NCI-H774 (cell line): Measurements from ENCODE around the gene VDR.

Source experiments
- DNase-seq: peaks from one replicate; lab custom pipeline; 2025; lab: John Stamatoyannopoulos, UW

The VDR gene

DNA sequence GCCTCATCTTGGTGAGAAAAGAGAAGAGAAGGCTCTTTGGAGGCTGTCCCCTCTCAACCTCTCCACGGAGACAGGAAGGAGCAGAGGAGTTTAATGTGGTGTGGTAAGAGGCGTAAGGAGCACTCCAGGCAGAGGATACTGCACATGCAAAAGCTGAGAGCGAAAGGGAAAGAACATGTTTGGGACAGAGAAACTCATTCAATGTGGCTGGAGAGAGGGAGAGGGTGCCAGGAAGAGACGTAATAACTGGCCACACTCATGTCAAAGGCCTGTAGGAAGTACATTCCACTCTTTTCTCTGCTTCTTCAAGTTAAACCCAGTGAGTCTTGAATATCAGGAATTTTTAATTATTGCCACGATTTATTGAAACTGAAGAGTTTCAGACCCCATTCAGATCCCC, 12.0 kb downstream of the VDR start:
- no peak for DNase-seq

GRCh38 chr12:47891356-47891755, 13.4 kb downstream of the VDR start:
- DNase-seq: no peak

DNA sequence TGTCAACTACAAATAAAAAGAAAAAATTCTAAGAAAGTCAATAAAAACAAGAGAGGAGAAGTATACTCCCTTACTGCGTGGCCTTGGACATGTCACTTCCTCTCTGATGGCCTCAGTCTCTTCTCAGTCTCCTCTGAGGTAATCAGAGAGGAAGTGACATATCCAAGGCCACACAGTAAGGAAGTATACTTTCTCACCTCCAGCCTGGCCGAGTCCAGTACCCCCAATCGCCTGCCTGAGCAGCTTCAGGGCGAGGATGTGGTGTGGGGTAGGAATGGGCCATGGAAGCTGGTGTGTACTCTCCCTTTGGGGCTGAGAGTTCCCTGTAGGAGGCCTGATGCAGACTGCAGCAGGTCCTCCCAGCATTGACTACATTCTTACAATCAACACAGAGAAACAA, 15.8 kb downstream of the VDR start:
- no peak for DNase-seq

- no peak for DNase-seq
Observed at GRCh38 chr12:47888153-47888819, 16.5 kb downstream of the VDR start.

GRCh38 chr12:47887529-47887928, 17.3 kb downstream of the VDR start:
- no peak for DNase-seq

GRCh38 chr12:47886510-47887240, 18.1 kb downstream of the VDR start:
- DNase-seq: no peak

DNA sequence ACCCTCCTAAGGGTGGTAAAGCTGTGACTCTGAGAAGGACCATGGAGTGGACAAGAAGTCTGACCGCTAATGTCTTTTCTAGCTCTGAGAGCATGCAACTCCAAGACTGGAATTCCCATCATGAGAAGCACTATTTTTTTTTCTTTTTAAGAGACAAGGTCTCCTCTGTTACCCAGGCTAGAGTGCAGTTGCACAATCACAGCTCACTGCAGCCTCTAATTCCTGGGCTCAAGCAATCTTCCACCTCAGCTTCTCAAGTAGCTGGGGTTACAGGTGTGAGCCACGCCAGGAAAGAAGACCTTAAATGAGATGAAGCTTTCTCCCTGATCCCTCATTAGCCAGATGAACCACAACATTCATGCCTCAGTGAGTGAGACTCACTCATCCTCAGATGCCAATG, 19.2 kb downstream of the VDR start:
- DNase-seq: no peak

DNA sequence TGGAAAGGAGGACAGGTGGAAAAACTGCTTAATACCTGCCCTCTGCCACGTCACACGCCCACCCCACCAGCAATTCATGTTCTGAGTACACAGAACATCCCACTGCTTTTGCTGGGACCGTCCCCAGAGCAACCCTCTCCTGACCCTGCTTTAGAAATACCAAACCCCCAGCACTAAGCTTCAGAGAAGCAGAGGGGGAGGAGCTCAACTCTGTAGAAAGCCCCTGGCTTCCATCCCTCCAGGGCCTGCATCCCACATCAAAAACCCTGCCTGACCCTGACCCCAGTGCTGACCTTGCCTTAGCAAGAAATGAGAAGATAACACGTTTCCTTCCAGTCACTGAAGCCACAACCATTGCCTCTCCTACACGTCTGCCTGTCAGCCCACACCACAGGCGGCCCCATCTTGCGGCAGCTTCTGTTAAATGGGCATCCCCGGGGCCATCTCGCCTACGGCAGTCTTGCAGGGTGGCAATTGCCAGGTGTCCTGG, 19.7 kb downstream of the VDR start:
- DNase-seq: no peak

DNA sequence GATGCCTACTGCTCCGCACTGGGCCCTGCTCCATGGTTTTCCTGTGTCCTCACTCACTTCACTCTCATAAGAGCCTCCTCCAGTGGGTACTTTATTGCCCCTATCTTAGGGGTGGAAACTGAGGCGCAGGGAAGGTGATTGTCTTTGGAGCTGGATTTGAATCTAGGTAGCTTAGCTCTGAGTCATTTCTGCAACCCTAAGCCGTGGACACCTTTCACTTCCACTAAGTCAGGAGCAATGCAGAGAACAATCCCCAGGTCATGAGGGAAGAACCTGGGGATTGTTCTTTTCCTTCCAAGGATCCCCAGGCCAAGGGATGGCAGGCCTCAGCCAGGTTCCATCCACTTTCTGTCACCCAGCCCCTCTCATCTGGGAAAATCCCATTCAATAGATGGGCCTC, 20.3 kb downstream of the VDR start:
- no peak for DNase-seq

DNA sequence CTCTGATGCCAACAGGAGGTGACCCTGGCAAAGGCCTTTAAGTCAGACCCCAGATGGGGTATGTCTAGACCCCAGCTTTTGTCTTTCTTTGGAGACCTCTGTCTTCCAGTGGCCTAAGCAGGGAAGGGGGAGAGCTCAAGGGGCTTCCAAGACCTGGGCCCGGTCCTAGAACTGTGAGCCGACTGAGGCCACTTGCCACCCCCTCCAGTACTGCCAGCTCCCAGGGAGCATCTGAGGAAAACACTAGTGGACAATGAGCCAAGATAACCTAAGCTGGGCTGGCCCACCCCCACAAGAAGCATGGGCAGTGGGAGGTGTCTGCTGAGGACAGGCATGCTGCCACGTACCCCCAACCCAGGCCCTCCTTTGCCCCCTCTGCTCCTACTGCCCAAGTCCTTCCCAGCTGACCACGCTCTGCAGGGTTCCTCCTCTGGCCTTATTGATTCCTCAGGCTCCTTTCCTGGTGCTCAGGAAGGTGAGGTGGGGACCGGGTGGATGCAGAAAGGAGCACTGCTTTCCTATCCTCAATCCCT, 21.1 kb downstream of the VDR start:
- DNase-seq: no peak

- DNase-seq: no peak
Observed at GRCh38 chr12:47882781-47883546, 21.8 kb downstream of the VDR start.

GRCh38 chr12:47881826-47882427, 22.9 kb downstream of the VDR start:
- DNase-seq: no peak

- no peak for DNase-seq
Observed at GRCh38 chr12:47881051-47881450, 23.7 kb downstream of the VDR start.

DNA sequence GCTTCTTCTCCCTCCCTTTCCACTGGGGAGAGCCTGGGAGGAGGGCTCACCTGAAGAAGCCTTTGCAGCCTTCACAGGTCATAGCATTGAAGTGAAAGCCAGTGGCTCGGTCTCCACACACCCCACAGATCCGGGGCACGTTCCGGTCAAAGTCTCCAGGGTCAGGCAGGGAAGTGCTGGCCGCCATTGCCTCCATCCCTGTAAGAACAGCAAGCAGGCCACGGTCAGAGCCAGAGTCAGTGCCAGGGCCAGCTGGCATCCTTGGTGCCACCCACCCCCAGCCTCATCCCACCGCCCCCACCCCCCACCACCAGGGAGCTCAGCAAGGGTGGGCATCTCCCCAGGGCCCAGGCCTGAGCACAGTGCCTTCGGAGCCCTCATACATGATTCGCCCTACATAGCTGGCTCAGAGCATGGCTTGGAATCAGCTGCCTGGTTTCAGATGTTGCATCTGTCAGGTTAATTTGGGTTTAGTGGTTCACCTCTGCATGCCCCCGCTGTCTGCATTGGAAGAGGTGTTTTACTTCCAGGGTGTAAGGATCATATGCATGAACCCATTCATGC, 25.8 kb downstream of the VDR start:
- no peak for DNase-seq

DNA sequence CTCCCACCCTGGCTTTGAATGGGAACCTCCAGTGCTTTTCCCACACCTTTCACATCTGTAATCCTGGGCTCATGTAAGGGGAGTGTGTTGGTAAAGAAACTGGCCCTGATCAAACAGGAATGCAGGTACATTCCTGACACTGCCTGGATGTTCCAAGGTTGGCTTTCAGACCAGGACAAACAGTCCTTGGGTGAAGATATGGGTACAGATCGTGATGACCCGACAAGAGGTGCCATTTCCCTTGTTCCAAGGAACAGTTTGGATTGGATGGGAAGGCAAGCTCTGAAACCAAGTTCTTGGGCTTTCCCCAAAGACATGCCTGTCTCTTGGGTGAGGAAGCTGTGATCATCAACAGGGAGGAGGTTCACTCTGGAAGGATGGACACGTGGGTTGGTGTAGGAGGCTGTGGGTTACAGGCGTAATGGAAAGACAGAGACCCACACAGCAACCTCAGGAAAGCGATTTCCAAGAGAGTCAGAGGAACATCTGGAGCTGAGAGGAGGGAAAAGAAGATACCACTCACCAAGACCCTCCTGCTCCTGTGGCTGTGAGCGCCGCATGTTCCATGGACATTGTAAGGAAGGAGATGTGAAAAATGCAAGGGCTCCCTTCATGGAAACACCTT, 26.4 kb downstream of the VDR start:
- DNase-seq: no peak

GRCh38 chr12:47877081-47877480, 27.7 kb downstream of the VDR start:
- no peak for DNase-seq

- no peak for DNase-seq
Observed at GRCh38 chr12:47876440-47876960, 28.3 kb downstream of the VDR start.

GRCh38 chr12:47875746-47876439, 28.9 kb downstream of the VDR start:
- DNase-seq: no peak

DNA sequence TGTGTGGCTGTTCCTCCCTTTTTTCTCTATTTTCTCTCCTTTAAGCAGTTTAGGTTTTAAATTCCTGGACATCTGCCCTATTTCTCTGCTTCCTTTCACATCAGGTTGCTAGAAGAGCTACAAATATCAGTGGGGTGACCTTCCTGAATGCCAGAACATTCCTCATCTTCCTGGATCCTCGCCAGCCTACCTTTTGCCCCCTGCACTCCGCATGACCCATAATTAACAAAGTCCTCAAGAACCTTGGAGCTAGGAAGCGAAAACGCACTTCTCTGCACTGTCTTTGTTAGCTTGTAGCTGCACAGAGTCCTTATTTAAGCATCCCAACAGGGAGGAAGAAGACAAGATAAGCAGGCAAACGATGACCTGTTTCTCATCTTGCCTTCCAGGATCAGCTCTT, 30.5 kb downstream of the VDR start:
- no peak for DNase-seq

- DNase-seq: no peak
Observed at GRCh38 chr12:47870175-47870781, 34.5 kb downstream of the VDR start.
